D721Med (cell line): ENCODE measurements around the gene TPMT.
A peak's percentile ranks its signal among the peaks of the same experiment; 100 is the strongest.
"Not testable (repeated sequence)": the region's sequence is repeated elsewhere in the genome, so short reads cannot be mapped to it uniquely, and the experiment has no call there.

Experiments used
- DNase-seq: peaks from one replicate; pipeline ENCODE4 v3.0.0; 2011; ENCODE audit warnings: low spot score; ENCODE audit not compliant: insufficient read length
- FAIRE-seq: peaks from 2 replicates; lab custom pipeline; 2011; peaks lifted over from hg19 to GRCh38; lab: Jason Lieb, UNC
- CTCF ChIP-seq: IDR thresholded peaks from 2 replicates; pipeline ENCODE4 v1.5.1; 2012; ENCODE audit warnings: mild to moderate bottlenecking, control low read depth; ENCODE audit not compliant: insufficient read depth; ENCODE audit errors: missing control alignments

The TPMT gene

GRCh38 chr6:18155864-18156421 lies 1.1 kb upstream of the TPMT start:
- peak; percentile 27 for TF ChIP-seq CTCF
- DNase-seq (peak; percentile 26), FAIRE-seq (no peak)

GRCh38 chr6:18155150-18155863 lies 430 bp upstream of the TPMT start, which contains the start of gene KDM1B:
KDM1B (plus strand) TSS chr6:18155422; CDS start chr6:18159896, 4,474 bp downstream.
- DNase-seq (peak; percentile 89), FAIRE-seq (no peak)
- TF ChIP-seq CTCF, result no peak

- FAIRE-seq, result no peak
- no peak for TF ChIP-seq CTCF
- DNase-seq, result no peak
Measured at GRCh38 chr6:18153311-18153703, 1.6 kb downstream of the TPMT start.

GRCh38 chr6:18151801-18152200 lies 3.1 kb downstream of the TPMT start:
- TF ChIP-seq CTCF, result no peak
- FAIRE-seq (no peak), DNase-seq (no peak)

GRCh38 chr6:18151391-18151790 lies 3.5 kb downstream of the TPMT start:
- not testable (repeated sequence) for FAIRE-seq, DNase-seq

- no peak for TF ChIP-seq CTCF
- DNase-seq (no peak), FAIRE-seq (no peak)
Measured at GRCh38 chr6:18148304-18149025, 6.4 kb downstream of the TPMT start.

- DNase-seq, result no peak
- no peak for FAIRE-seq
- TF ChIP-seq CTCF, result no peak
Measured at GRCh38 chr6:18147616-18148015, 7.3 kb downstream of the TPMT start.
